Endothelial cell of umbilical vein (primary cell): ENCODE results near the gene APCDD1. TPM values are rescaled to one million over a fixed set of nuclear protein-coding genes. Genes with fewer than 3 reads are reported as not detected.

Experiments
- BruUV-seq: library from RNA; stranded (reverse); fragments of 400-500 nt; replicated peaks from 2 replicates; lab custom pipeline; 2021; lab: Mats Ljungman, UMichigan
- CTCF ChIA-PET: fragments of 300-600, 350-600 bp; sonication (Branson Sonifier 250); formaldehyde crosslinking; loops from one replicate; lab custom pipeline; 2021; ENCODE audit warnings: antibody characterized with exemption, inconsistent platforms; lab: Charles Lee
- POLR2A ChIA-PET: fragments of 300-600, 350-600 bp; sonication (Branson Sonifier 250); formaldehyde crosslinking; loops from one replicate; lab custom pipeline; 2021; ENCODE audit warnings: antibody characterized with exemption, inconsistent platforms; lab: Charles Lee
- DNase-seq: peaks from one replicate; pipeline ENCODE4 v3.0.0-alpha.2; 2011; ENCODE audit warnings: low read depth, low spot score
- FAIRE-seq: peaks from 2 replicates; lab custom pipeline; 2011; peaks lifted over from hg19 to GRCh38; lab: Jason Lieb, UNC
- H2AFZ ChIP-seq: 2 replicates; pipeline ENCODE4 v1.6.0; 2012; ENCODE audit warnings: low read depth, low read length, control low read depth, inconsistent platforms
- H3K27ac ChIP-seq: 2 replicates; pipeline ENCODE4 v1.5.1; 2011; ENCODE audit warnings: low read depth, mild to moderate bottlenecking, control low read depth, low read length, moderate library complexity; ENCODE audit not compliant: insufficient read depth
- H3K27me3 ChIP-seq, 2 experiments: 2 replicates each; pipeline versions ENCODE4 v1.6.0 to v1.6.1; 2011; ENCODE audit warnings: low read length in 2 of 2, mixed read lengths in 1 of 2; ENCODE audit not compliant: control insufficient read depth in 2 of 2, insufficient read depth in 2 of 2
- H3K36me3 ChIP-seq, 2 experiments: 2 replicates in 1 of 2; 3 replicates in 1 of 2; pipeline ENCODE4 v1.5.1; 2011; ENCODE audit warnings: low read length in 2 of 2, mild to moderate bottlenecking in 1 of 2, moderate library complexity in 1 of 2; ENCODE audit not compliant: control insufficient read depth in 2 of 2, insufficient read depth in 2 of 2; ENCODE audit errors: extremely low read depth in 1 of 2
- H3K4me1 ChIP-seq: 3 replicates; pipeline ENCODE4 v1.5.1; 2011; ENCODE audit warnings: mild to moderate bottlenecking, low read length; ENCODE audit not compliant: control insufficient read depth, insufficient read depth; ENCODE audit errors: extremely low read depth
- H3K4me2 ChIP-seq: 2 replicates; pipeline ENCODE4 v1.6.1; 2011; ENCODE audit warnings: low read length, control low read depth, mixed read lengths; ENCODE audit not compliant: insufficient read depth
- H3K4me3 ChIP-seq, 3 experiments: fragments of 200-600 bp in 1 of 3; sonication (generic), shearing (Covaris generic) in 1 of 3; replicated peaks in 1 of 3; 2 replicates each; pipeline ENCODE4 v1.5.1; 2011 to 2016; ENCODE audit warnings: control low read depth in 3 of 3, low read length in 3 of 3, mild to moderate bottlenecking in 2 of 3, inconsistent platforms in 1 of 3, low read depth in 1 of 3, moderate library complexity in 1 of 3; ENCODE audit not compliant: insufficient read depth in 1 of 3
- H3K79me2 ChIP-seq: 2 replicates; pipeline ENCODE4 v1.6.0; 2012; ENCODE audit warnings: low read length, inconsistent platforms; ENCODE audit not compliant: control insufficient read depth, insufficient read depth
- H3K9ac ChIP-seq: replicated peaks from 2 replicates; pipeline ENCODE3; 2011; ENCODE audit warnings: low read length, control low read depth; ENCODE audit not compliant: insufficient read depth; ENCODE audit errors: extremely low read depth
- H3K9me1 ChIP-seq: replicated peaks from 3 replicates; pipeline ENCODE4 v1.6.0; 2011; ENCODE audit warnings: mild to moderate bottlenecking, low read length; ENCODE audit not compliant: control insufficient read depth, insufficient read depth; ENCODE audit errors: extremely low read depth
- H3K9me3 ChIP-seq: replicated peaks from 2 replicates; pipeline ENCODE4 v1.5.1; 2012; ENCODE audit warnings: low read length, inconsistent platforms; ENCODE audit not compliant: control insufficient read depth, insufficient read depth
- H4K20me1 ChIP-seq: replicated peaks from 2 replicates; pipeline ENCODE3; 2011; ENCODE audit warnings: mild to moderate bottlenecking, low read length; ENCODE audit not compliant: control insufficient read depth, insufficient read depth; ENCODE audit errors: extremely low read depth
- CTCF ChIP-seq, 2 donors: IDR thresholded peaks; 1 replicate in 1 of 2; 2 replicates in 1 of 2; pipeline ENCODE4 v1.5.1; 2011; ENCODE audit warnings: low read length in 2 of 2, mild to moderate bottlenecking in 2 of 2, moderate library complexity in 2 of 2, control low read depth in 1 of 2, inconsistent platforms in 1 of 2, low read depth in 1 of 2; ENCODE audit not compliant: insufficient read depth in 1 of 2; ENCODE audit errors: extremely low read depth in 1 of 2
- EZH2 ChIP-seq: IDR thresholded peaks from 2 replicates; pipeline ENCODE4 v1.6.1; 2012; ENCODE audit warnings: borderline replicate concordance, low read depth, mild to moderate bottlenecking, moderate library complexity, low read length, inconsistent platforms; ENCODE audit not compliant: severe bottlenecking
- FOS ChIP-seq: IDR thresholded peaks from 2 replicates; pipeline ENCODE4 v1.6.1; 2011; ENCODE audit warnings: mild to moderate bottlenecking, low read length, moderate library complexity, borderline replicate concordance; ENCODE audit not compliant: insufficient read depth
- GATA2 ChIP-seq: IDR thresholded peaks from 2 replicates; pipeline ENCODE4 v1.7.0; 2011; ENCODE audit warnings: low read depth, mild to moderate bottlenecking, moderate library complexity, mixed read lengths, low read length; ENCODE audit not compliant: insufficient read length, insufficient read depth
- JUN ChIP-seq: IDR thresholded peaks from 2 replicates; pipeline ENCODE4 v1.6.1; 2011; ENCODE audit warnings: borderline replicate concordance, low read depth; ENCODE audit not compliant: insufficient read length, insufficient read depth
- MAX ChIP-seq: IDR thresholded peaks from 2 replicates; pipeline ENCODE4 v1.6.1; 2011; ENCODE audit not compliant: insufficient read depth, insufficient read length
- MYC ChIP-seq: IDR thresholded peaks from one replicate; pipeline ENCODE4 v1.6.1; 2011; ENCODE audit warnings: mild to moderate bottlenecking, low read depth, low read length
- POLR2A ChIP-seq: IDR thresholded peaks from 2 replicates; pipeline ENCODE4 v1.6.1; 2012; ENCODE audit warnings: low read depth, mild to moderate bottlenecking, control low read depth, low read length
- POLR2AphosphoS5 ChIP-seq: IDR thresholded peaks from 2 replicates; pipeline ENCODE4 v1.6.1; 2012; ENCODE audit warnings: low read depth, mild to moderate bottlenecking, control low read depth, low read length, moderate library complexity; ENCODE audit not compliant: insufficient read depth
- dilution Hi-C: fragments of 300-500 bp; cut with MboI; formaldehyde crosslinking; loops from one replicate; pipeline ENCODE4 v1.15.0; 2019; ENCODE audit warnings: low sequenced_read_pairs; ENCODE audit not compliant: extremely low pct_ligation_motif_present
- intact Hi-C: fragments of 100-400 bp; cut with micrococcal nuclease; formaldehyde crosslinking; loops from one replicate; pipeline ENCODE4 v1.10.0; 2022
- polyA plus RNA-seq, 4 experiments: library from polyadenylated mRNA; depleted of rRNA in 3 of 4; stranded (reverse) in 3 of 4; unstranded in 1 of 4; fragments of >200 nt; gene quantifications; 2 replicates each; pipeline versions ENCODE4 v1.2.1 to v1.2.3, GENCODE V29; 2011 to 2012; ENCODE audit warnings: missing spikeins in 1 of 4
- total RNA-seq: library from RNA; stranded (reverse); gene quantifications from 2 replicates; pipeline ENCODE4 v1.2.3, GENCODE V29; 2021

APCDD1 gene
- total and polyA plus RNA-seq, 2 donors (not counting 3 experiments of a cell fraction or from before 2014, with no cell fraction given), result 0.95 to 1.4 TPM

GRCh38 chr18:10477863-10478260 is 23.4 kb downstream of the APCDD1 start:
- Histone ChIP-seq H3K4me3 (no peak overlapping the region), H3K36me3 (no peaks in the 10 kb centered on the region), H3K9me3 (no peaks in the 10 kb centered on the region), H3K4me2 (no peak overlapping the region), H4K20me1 (no peaks in the 10 kb centered on the region), H3K27ac (no peak overlapping the region), H3K9me1 (no peaks in the 10 kb centered on the region), H3K79me2 (no peaks in the 10 kb centered on the region), H2AFZ (no peak overlapping the region), H3K27me3 (peaks cover 0 to 2% of the 10 kb centered on the region in 2 experiments), H3K4me1 (no peaks in the 10 kb centered on the region), H3K9ac (no peak overlapping the region)
- FAIRE-seq, result no peak
- ChIA-PET POLR2A (no interaction called here), CTCF (no interaction called here)
- no TSS peak for BruUV-seq
- DNase-seq, result no peak
- intact Hi-C loops (no loop called here), dilution Hi-C loops (no loop called here)
- no peak for TF ChIP-seq JUN
- TF ChIP-seq EZH2, result no peak
- TF ChIP-seq POLR2A, result no peak
- TF ChIP-seq CTCF (IDR thresholded peaks at IDR 0.05; ENCODE audit: extremely low read depth in 1 of 2, insufficient read depth in 1 of 2, low read depth in 1 of 2, low read length in 2 of 2), result no peak
- TF ChIP-seq MYC, result no peak
- TF ChIP-seq FOS, result no peak
- no peak for TF ChIP-seq POLR2AphosphoS5
- TF ChIP-seq MAX, result no peak
- TF ChIP-seq GATA2, result no peak
